BLaER1 (cell line): ENCODE measurements around the gene PIK3R3.

Experiments
- H3K27ac ChIP-seq: shearing (Covaris generic); formaldehyde crosslinking; 2 replicates; pipeline ENCODE4 v1.8.1; 2022
- H3K27me3 ChIP-seq: shearing (Covaris generic); formaldehyde crosslinking; 2 replicates; pipeline ENCODE4 v1.8.1; 2022
- H3K36me3 ChIP-seq: shearing (Covaris generic); formaldehyde crosslinking; 2 replicates; pipeline ENCODE4 v1.8.1; 2022
- H3K4me1 ChIP-seq: shearing (Covaris generic); formaldehyde crosslinking; 2 replicates; pipeline ENCODE4 v1.8.1; 2022
- H3K4me2 ChIP-seq: shearing (Covaris generic); formaldehyde crosslinking; 2 replicates; pipeline ENCODE4 v1.8.1; 2022
- H3K4me3 ChIP-seq: shearing (Covaris generic); formaldehyde crosslinking; 2 replicates; pipeline ENCODE4 v1.8.1; 2022
- H3K9ac ChIP-seq: shearing (Covaris generic); formaldehyde crosslinking; 2 replicates; pipeline ENCODE4 v1.8.1; 2022
- H3K9me3 ChIP-seq: shearing (Covaris generic); formaldehyde crosslinking; 2 replicates; pipeline ENCODE4 v1.8.1; 2022
- H4K20me1 ChIP-seq: shearing (Covaris generic); formaldehyde crosslinking; 2 replicates; pipeline ENCODE4 v1.8.1; 2022
- Cebpa-rat ChIP-seq: shearing (Covaris generic); IDR thresholded peaks from 2 replicates; pipeline ENCODE4 v1.8.1; 2022

Gene PIK3R3

DNA sequence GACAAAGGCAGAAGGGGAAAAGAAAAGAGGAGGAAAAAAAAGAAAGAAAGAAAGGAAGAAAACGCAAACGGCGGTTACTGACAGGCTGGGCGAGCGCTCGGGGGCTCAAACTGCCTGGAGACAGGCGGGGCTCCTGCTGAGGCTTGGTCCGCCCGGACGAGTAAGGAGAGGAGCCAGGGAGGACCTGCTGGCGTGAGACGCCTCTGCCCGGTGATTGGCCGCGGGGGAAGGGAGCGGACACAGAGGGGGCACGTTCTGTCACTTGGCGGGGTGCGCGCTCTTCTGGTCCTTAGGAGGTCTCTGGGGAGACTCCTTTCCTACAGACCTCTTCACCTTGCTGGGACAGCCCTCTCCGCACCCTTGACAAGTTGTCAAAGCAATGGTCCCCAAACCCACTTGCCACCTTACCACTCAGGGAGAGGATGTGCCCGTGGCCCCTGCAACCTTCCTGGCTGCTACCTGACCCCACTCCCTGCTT lies 791 bp upstream of the PIK3R3 start:
- Histone ChIP-seq H3K9me3 (no peaks in the 10 kb centered on the region), H3K4me3 (peak overlapping the region; percentile 81), H3K27me3 (no peaks in the 10 kb centered on the region), H3K4me1 (peaks cover 30% of the 10 kb centered on the region), H3K27ac (peak overlapping the region; percentile 99), H4K20me1 (peaks cover 13% of the 10 kb centered on the region; the same call in 1 of the 2 replicates), H3K4me2 (peak overlapping the region; percentile 91), H3K9ac (peak overlapping the region; percentile 97), H3K36me3 (peaks cover under 1% of the 10 kb centered on the region; the same call in 1 of the 2 replicates)
- no peak for TF ChIP-seq Cebpa-rat

DNA sequence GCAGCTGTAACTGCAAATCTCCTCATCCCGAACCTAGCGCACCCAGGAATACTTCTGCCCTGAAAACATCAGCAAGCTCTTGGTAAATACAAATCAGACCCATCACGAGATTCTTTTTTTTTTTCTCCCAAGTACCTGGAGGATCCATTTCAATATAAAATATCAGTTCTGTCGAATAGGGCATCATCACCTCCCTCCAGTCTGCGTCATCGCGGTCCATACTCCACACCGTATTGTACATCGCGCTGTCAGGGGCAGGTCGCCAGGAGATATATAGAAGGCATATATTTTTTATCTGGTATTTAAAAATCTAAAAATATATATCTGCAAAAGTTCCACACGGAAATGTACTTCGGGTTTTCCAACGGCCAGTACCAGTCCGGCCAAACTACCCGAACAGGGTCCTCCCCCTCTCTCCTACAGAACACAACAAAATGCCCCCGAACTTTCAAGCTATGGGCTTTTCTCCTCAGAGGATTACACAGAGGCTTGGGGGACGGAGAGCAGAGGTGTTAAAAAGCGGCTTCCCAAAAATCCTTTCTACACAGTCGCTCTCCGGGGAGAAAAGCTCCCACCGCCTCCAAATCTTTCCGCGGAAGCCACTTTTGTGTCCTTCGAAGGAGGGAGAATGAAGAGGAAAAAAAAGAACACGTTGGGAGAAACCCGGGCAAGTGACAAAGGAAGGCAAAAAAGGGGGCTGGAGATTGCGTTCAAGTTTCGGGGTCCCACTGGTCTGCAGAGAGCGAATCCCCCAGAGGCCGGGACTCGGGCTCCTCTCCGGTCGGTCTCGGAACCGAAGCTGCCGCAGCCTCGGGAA lies 509 bp downstream of the PIK3R3 start:
- Histone ChIP-seq H3K4me1 (peaks cover 39% of the 10 kb centered on the region), H3K9ac (peak overlapping the region; percentile 97), H3K4me3 (peak overlapping the region; percentile 81), H3K9me3 (no peaks in the 10 kb centered on the region), H3K4me2 (peak overlapping the region; percentile 66), H3K27me3 (no peaks in the 10 kb centered on the region), H3K36me3 (peaks cover 12% of the 10 kb centered on the region; the same call in 1 of the 2 replicates), H4K20me1 (peaks cover 22% of the 10 kb centered on the region; the same call in 1 of the 2 replicates), H3K27ac (peak overlapping the region; percentile 99)
- no peak for TF ChIP-seq Cebpa-rat

- H3K4me1 ChIP-seq, result peaks cover 39% of the 10 kb centered on the region
- peak overlapping the region; percentile 73 for H3K27ac ChIP-seq
- H3K36me3 ChIP-seq, result peaks cover 19% of the 10 kb centered on the region; the same call in 1 of the 2 replicates
- TF ChIP-seq Cebpa-rat, result no peak
- H4K20me1 ChIP-seq, result peaks cover 24% of the 10 kb centered on the region; the same call in 1 of the 2 replicates
- H3K4me3 ChIP-seq, result peak overlapping the region; percentile 81
- H3K9me3 ChIP-seq, result no peaks in the 10 kb centered on the region
- no peaks in the 10 kb centered on the region for H3K27me3 ChIP-seq
- H3K9ac ChIP-seq, result peak overlapping the region; percentile 97
- peak overlapping the region; percentile 89 for H3K4me2 ChIP-seq
These were observed 1.3 kb downstream of the PIK3R3 start for GRCh38 chr1:46131093-46131492.

- Histone ChIP-seq H3K9ac (peak overlapping the region; percentile 97), H3K27me3 (no peaks in the 10 kb centered on the region), H3K9me3 (no peaks in the 10 kb centered on the region), H3K4me3 (peak overlapping the region; percentile 81), H3K36me3 (peaks cover 22% of the 10 kb centered on the region; the same call in 1 of the 2 replicates), H3K4me2 (peak overlapping the region; percentile 89), H4K20me1 (peaks cover 29% of the 10 kb centered on the region; the same call in 1 of the 2 replicates), H3K4me1 (peaks cover 39% of the 10 kb centered on the region), H3K27ac (peak overlapping the region; percentile 73)
- no peak for TF ChIP-seq Cebpa-rat
These were observed 1.8 kb downstream of the PIK3R3 start for GRCh38 chr1:46130606-46131005.

DNA sequence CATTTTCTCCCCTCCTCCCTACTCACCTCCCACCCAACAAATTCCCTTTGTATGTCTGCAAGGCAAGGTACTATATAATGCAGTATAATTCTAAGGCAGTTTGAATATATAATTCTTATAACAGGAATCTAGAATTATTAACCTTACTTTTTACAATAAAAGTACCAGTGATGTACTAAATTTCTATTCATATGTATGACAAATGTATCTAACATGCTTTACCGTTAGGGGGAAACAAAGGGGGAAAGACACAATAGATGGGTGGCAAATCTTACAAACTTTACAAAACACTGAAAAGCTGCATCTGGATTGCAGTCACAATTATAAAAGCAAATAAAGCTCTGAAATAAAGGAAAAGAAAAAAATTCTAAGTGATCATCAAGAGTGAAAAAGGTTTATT lies 2.3 kb downstream of the PIK3R3 start:
- peaks cover 39% of the 10 kb centered on the region for H3K4me1 ChIP-seq
- H3K4me3 ChIP-seq, result peak overlapping the region; percentile 81
- H3K9ac ChIP-seq, result peak overlapping the region; percentile 97
- peak overlapping the region; percentile 89 for H3K4me2 ChIP-seq
- peak overlapping the region; percentile 73 for H3K27ac ChIP-seq
- H3K36me3 ChIP-seq, result peaks cover 22% of the 10 kb centered on the region; the same call in 1 of the 2 replicates
- peaks cover 32% of the 10 kb centered on the region; the same call in 1 of the 2 replicates for H4K20me1 ChIP-seq
- H3K27me3 ChIP-seq, result no peaks in the 10 kb centered on the region
- no peaks in the 10 kb centered on the region for H3K9me3 ChIP-seq
- no peak for TF ChIP-seq Cebpa-rat

- Histone ChIP-seq H3K4me2 (peak overlapping the region; percentile 89), H3K4me3 (peak overlapping the region; percentile 81; the same call in 1 of the 2 replicates), H3K4me1 (peaks cover 25% of the 10 kb centered on the region), H3K27ac (no peak overlapping the region), H3K36me3 (peaks cover 22% of the 10 kb centered on the region; the same call in 1 of the 2 replicates), H3K9ac (no peak overlapping the region), H4K20me1 (peaks cover 50% of the 10 kb centered on the region), H3K9me3 (no peaks in the 10 kb centered on the region), H3K27me3 (no peaks in the 10 kb centered on the region)
- TF ChIP-seq Cebpa-rat, result no peak
These were observed 4.1 kb downstream of the PIK3R3 start for GRCh38 chr1:46128344-46128743.

GRCh38 chr1:46118856-46119255 lies 13.6 kb downstream of the PIK3R3 start:
- no peak overlapping the region for H3K27ac ChIP-seq
- H3K4me3 ChIP-seq, result no peak overlapping the region
- H3K4me2 ChIP-seq, result no peak overlapping the region
- no peak for TF ChIP-seq Cebpa-rat
- peaks cover 68% of the 10 kb centered on the region for H3K36me3 ChIP-seq
- no peaks in the 10 kb centered on the region for H3K9me3 ChIP-seq
- H3K9ac ChIP-seq, result no peak overlapping the region
- no peaks in the 10 kb centered on the region for H3K27me3 ChIP-seq
- peaks cover 100% of the 10 kb centered on the region for H4K20me1 ChIP-seq
- H3K4me1 ChIP-seq, result peaks cover 20% of the 10 kb centered on the region

DNA sequence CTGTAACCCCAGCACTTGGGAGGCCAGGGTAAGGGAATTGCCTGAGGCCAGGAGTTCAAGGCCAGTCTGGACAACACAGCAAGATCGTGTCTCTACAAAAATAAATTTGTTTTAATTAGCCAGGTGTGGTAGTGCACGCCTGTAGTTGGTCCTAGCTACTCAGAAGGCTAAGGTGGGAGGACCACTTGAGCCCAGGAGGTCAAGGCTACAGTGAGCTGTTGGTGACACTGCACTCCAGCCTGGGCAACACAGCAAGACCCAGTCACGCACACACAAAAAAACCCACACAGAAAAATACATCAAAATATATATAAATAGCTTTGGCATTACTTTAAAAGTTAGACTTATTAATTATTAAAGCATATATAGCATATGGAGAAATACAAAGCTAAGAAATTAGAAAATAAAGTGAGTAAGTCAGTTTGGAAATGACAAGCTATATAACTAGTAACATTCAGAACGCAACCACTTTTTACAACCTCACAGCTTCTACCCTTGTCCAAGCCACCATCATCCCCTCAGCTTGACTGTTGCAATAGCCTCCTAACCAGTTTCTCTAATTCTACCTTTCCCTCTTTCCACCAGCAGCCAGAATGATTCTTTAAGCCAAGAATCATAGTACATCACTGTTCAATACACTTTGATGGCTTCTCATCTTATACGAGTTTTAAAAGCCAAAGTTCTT lies 14.5 kb downstream of the PIK3R3 start:
- peaks cover 100% of the 10 kb centered on the region for H4K20me1 ChIP-seq

DNA sequence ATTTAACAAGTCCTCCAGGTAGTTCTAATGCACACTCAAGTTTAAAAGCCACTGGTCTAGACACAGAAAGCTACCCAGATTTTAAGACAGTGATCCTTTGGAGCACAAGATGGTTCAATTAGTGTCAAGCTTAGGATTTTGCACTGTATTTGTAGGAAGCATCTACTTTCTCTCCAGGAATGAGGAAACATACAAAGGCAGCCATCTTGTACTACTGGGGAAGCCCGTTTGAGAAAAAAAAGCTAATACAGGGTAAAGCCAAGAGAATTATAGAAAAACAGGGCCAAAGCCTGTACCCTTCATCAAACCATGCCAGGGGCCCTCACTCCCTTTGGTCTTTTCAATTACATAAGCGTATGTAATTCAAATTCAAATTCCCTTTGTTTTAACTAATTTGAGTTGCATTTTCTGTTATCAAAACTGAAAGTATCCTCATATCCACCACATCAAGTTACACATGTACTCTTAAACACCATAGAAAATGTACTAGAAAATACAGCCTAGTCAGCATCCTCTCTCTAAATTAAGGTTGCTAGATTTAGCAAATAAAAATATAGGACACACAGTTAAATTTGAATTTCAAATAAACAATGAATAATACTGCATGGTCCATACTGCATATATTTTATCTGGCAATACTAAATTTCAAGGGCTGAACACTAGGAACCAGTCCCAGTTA lies 17.4 kb downstream of the PIK3R3 start:
- Histone ChIP-seq H3K9me3 (no peaks in the 10 kb centered on the region), H3K4me2 (peak overlapping the region; percentile 2; the same call in 1 of the 2 replicates), H3K4me3 (no peak overlapping the region), H4K20me1 (peaks cover 99% of the 10 kb centered on the region), H3K27me3 (no peaks in the 10 kb centered on the region), H3K36me3 (peaks cover 59% of the 10 kb centered on the region), H3K27ac (no peak overlapping the region), H3K9ac (no peak overlapping the region), H3K4me1 (peaks cover 19% of the 10 kb centered on the region)
- TF ChIP-seq Cebpa-rat, result no peak

More for the DNA sequence above, 14.5 kb downstream of the PIK3R3 start:
- H3K4me3 ChIP-seq, result no peak overlapping the region
- H3K27ac ChIP-seq, result no peak overlapping the region
- H3K9ac ChIP-seq, result no peak overlapping the region
- peaks cover 67% of the 10 kb centered on the region for H3K36me3 ChIP-seq
- no peak for TF ChIP-seq Cebpa-rat
- H3K4me2 ChIP-seq, result no peak overlapping the region
- H3K4me1 ChIP-seq, result peaks cover 27% of the 10 kb centered on the region
- H3K9me3 ChIP-seq, result no peaks in the 10 kb centered on the region
- H3K27me3 ChIP-seq, result no peaks in the 10 kb centered on the region
